HTR-8/SVneo (cell line): ENCODE data around the gene SIGLEC5.

Source experiments
- DNase-seq: peaks from one replicate; pipeline ENCODE4 v3.0.0; 2011; ENCODE audit warnings: low spot score, mixed read lengths; ENCODE audit not compliant: insufficient read length
- FAIRE-seq: peaks from 2 replicates; lab custom pipeline; 2011; peaks lifted over from hg19 to GRCh38; lab: Jason Lieb, UNC

SIGLEC5 gene

GRCh38 chr19:51592521-51592920, 37.7 kb downstream of the SIGLEC5 start:
- FAIRE-seq, result no peak
- DNase-seq, result no peak

GRCh38 chr19:51590441-51590840, 39.8 kb downstream of the SIGLEC5 start:
- no peak for DNase-seq
- FAIRE-seq, result no peak

- FAIRE-seq, result no peak
- no peak for DNase-seq
Observed at GRCh38 chr19:51589511-51589910, 40.7 kb downstream of the SIGLEC5 start.

GRCh38 chr19:51587264-51588191, 42.7 kb downstream of the SIGLEC5 start:
- FAIRE-seq, result no peak
- no peak for DNase-seq

GRCh38 chr19:51586799-51587198, 43.4 kb downstream of the SIGLEC5 start:
- DNase-seq, result no peak

GRCh38 chr19:51586103-51586728, 44.0 kb downstream of the SIGLEC5 start:
- FAIRE-seq (no peak), DNase-seq (no peak)

More at GRCh38 chr19:51586799-51587198, 43.4 kb downstream of the SIGLEC5 start:
- FAIRE-seq, result no peak

GRCh38 chr19:51576850-51577249, 53.4 kb downstream of the SIGLEC5 start:
- FAIRE-seq (no peak), DNase-seq (no peak)

GRCh38 chr19:51573331-51573730, 56.9 kb downstream of the SIGLEC5 start:
- no peak for FAIRE-seq

GRCh38 chr19:51572908-51573307, 57.3 kb downstream of the SIGLEC5 start:
- DNase-seq, result no peak
- FAIRE-seq, result no peak

More at GRCh38 chr19:51573331-51573730, 56.9 kb downstream of the SIGLEC5 start:
- DNase-seq, result no peak

GRCh38 chr19:51572410-51572809, 57.8 kb downstream of the SIGLEC5 start:
- FAIRE-seq (no peak), DNase-seq (no peak)

GRCh38 chr19:51571599-51571998, 58.6 kb downstream of the SIGLEC5 start:
- DNase-seq (no peak), FAIRE-seq (no peak)

- DNase-seq (peak; percentile 90), FAIRE-seq (peak; percentile 93)
Observed at GRCh38 chr19:51570962-51571575, 59.1 kb downstream of the SIGLEC5 start, which contains the start of gene ZNF175. ZNF175 (plus strand) TSS chr19:51571283; CDS start chr19:51573330, 2,047 bp downstream.

GRCh38 chr19:51568456-51568855, 61.7 kb downstream of the SIGLEC5 start:
- FAIRE-seq (no peak), DNase-seq (no peak)

- FAIRE-seq, result no peak
- DNase-seq, result no peak
Observed at GRCh38 chr19:51567583-51567982, 62.6 kb downstream of the SIGLEC5 start.

- FAIRE-seq, result no peak
- DNase-seq, result no peak
Observed at GRCh38 chr19:51566489-51567100, 63.6 kb downstream of the SIGLEC5 start.

GRCh38 chr19:51565583-51565982, 64.6 kb downstream of the SIGLEC5 start:
- DNase-seq, result no peak

GRCh38 chr19:51564791-51565190, 65.4 kb downstream of the SIGLEC5 start:
- no peak for DNase-seq
- no peak for FAIRE-seq

More at GRCh38 chr19:51565583-51565982, 64.6 kb downstream of the SIGLEC5 start:
- FAIRE-seq, result no peak
